ENCODE data around the gene ATP10A.

ATP10A gene, protein sequence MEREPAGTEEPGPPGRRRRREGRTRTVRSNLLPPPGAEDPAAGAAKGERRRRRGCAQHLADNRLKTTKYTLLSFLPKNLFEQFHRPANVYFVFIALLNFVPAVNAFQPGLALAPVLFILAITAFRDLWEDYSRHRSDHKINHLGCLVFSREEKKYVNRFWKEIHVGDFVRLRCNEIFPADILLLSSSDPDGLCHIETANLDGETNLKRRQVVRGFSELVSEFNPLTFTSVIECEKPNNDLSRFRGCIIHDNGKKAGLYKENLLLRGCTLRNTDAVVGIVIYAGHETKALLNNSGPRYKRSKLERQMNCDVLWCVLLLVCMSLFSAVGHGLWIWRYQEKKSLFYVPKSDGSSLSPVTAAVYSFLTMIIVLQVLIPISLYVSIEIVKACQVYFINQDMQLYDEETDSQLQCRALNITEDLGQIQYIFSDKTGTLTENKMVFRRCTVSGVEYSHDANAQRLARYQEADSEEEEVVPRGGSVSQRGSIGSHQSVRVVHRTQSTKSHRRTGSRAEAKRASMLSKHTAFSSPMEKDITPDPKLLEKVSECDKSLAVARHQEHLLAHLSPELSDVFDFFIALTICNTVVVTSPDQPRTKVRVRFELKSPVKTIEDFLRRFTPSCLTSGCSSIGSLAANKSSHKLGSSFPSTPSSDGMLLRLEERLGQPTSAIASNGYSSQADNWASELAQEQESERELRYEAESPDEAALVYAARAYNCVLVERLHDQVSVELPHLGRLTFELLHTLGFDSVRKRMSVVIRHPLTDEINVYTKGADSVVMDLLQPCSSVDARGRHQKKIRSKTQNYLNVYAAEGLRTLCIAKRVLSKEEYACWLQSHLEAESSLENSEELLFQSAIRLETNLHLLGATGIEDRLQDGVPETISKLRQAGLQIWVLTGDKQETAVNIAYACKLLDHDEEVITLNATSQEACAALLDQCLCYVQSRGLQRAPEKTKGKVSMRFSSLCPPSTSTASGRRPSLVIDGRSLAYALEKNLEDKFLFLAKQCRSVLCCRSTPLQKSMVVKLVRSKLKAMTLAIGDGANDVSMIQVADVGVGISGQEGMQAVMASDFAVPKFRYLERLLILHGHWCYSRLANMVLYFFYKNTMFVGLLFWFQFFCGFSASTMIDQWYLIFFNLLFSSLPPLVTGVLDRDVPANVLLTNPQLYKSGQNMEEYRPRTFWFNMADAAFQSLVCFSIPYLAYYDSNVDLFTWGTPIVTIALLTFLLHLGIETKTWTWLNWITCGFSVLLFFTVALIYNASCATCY (N-terminal part only)

GRCh38 chr15:25863111-25863967 lies at the start of gene ATP10A:
ATP10A (minus strand) TSS chr15:25863327; CDS start chr15:25863096, 231 bp downstream.
- DNase-seq, result no peak

DNA sequence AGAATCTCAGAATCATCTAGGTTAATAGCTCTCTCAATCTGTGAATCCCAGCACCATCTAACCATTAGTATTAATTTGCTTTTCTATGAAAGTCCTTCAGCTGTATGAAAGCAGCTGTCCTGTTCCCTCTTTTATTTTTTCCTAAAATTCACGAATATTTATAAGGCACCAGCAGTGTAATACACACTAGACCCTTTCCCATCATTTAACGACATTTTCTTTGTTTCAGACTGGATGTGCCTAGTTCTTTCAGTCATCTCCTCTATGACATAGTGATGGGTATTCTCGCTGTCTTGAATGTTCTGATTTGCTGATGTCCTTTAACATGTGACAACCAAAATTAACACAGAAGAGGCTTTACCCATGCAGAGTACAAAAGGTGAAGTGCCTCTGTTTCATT lies 48.9 kb upstream of the ATP10A start:
- no peak for DNase-seq

DNA sequence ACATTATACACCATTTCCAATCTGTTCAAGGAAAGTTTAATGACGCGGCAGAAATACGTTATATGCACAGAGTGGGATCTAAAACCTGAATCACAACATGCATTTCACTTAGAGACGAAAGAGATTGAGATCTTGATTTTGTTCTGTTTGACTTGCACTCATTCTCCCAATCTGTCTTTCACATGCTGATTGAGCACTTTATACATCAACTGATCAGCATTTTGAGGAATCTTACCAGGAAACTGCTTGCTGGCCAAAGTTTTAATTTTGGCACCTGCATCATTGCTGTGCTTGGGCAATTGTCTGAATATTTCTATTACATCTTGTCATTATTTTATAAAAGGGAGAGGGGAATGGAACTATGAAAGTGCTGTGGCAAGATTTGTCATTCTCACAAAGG lies 47.7 kb upstream of the ATP10A start:
- DNase-seq, result no peak

GRCh38 chr15:25909806-25910205 lies 46.7 kb upstream of the ATP10A start:
- DNase-seq, result no peak

GRCh38 chr15:25909325-25909724 lies 46.2 kb upstream of the ATP10A start:
- no peak for DNase-seq

DNA sequence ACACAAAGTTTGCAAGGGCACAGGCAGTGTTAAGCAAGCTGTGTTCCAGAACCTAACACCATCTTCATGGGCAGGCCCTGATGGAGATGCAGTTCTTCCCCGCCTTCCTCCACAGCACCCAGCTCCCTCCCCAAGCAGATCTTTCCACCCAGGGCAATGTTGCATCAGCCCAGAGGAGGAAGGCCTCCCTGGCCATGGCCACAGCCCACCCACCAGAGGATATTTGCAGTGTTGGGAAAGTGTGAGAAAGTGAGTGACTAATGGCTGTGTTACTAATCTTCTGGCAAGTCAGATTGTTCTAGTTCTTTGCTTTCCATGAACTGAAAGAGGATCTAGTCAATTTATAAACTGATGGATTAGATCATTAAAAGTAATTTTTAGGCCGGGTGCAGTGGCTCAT lies 42.0 kb upstream of the ATP10A start:
- no peak for DNase-seq

DNA sequence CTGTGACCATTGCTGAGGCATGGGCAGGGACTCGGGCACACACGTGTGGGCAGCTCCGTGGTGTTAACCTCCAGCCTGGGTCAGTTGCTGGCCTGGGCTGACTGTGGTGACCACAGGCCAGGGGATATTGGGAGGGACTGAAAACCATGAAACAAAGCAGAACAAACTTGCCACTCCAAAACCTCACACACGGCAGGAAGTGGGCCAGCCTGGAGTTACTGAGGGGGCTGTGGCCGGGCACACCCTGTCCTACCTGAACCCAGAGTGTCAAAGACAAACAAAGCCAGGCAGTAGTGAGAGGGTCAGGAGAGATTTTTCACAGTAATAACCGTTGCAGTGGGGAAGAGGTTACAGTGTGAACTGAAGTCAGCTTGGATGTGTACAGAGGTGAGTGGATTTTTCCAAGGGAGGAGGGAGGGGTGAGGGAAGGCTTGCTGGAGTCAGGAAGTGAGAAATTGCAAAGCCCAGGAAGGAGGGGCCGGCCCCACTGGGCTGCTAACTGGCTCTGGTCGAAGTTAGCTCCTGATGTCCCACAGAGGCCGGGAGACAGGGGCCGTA lies 40.0 kb upstream of the ATP10A start:
- DNase-seq, result no peak

GRCh38 chr15:25901811-25902605 lies 38.9 kb upstream of the ATP10A start:
- no peak for DNase-seq

DNA sequence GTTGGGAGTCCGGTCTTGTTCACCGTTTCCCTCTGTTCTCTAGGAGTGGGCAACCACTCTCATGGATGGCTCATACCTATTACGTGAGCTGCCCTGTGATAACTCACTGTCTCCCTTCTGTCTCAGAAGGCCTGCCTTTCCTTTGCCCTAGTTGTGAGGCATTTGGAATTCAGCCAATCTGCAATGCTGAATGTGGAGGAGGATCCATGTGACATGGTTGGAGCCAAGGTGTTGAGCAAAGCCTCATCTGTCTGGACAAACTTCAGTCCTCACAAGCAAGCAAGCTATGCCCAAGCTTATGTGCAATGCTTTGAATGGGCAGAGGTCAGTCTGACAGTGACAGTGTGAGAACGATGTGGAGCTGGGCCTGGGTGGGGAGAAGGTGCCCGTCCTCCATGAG lies 37.8 kb upstream of the ATP10A start:
- DNase-seq, result no peak

DNA sequence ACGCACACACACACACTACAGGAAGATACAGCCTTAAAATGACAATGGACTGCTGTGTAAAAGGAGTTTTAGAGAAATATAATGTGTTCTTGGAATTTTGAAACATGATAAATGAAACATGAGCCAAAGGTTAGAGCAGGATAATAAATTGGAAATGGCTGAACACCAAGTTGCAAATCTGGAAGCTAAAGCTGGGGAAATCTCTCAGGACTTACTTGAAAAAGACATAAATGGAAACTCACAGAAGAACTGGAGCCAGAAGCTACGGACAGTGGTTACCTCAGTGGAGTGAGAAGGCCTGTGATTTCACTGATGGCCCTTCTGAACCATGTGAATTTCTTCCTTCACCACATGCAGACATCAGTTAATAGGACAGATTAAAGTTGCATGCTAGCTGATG lies 37.3 kb upstream of the ATP10A start:
- no peak for DNase-seq

DNA sequence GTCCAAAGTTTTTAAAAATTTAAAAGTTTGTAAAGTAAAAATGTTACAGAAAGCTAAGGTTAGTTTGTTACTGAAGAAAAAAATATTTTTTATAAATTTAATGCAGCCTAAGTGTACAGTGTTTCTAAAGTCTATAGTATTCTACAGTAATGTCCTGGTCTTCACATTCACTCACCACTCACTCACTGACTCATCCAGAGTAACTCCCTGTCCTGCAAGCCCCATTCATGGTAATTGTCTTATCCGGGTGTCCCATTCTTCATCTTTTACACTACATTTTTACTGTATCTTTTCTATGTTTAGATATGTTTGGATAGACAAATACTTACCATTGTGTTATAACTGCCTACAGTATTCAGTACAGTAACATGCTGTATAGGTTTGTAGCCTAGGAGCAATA lies 36.7 kb upstream of the ATP10A start:
- no peak for DNase-seq

- no peak for DNase-seq
These were observed 34.5 kb upstream of the ATP10A start for GRCh38 chr15:25897658-25898057.

DNA sequence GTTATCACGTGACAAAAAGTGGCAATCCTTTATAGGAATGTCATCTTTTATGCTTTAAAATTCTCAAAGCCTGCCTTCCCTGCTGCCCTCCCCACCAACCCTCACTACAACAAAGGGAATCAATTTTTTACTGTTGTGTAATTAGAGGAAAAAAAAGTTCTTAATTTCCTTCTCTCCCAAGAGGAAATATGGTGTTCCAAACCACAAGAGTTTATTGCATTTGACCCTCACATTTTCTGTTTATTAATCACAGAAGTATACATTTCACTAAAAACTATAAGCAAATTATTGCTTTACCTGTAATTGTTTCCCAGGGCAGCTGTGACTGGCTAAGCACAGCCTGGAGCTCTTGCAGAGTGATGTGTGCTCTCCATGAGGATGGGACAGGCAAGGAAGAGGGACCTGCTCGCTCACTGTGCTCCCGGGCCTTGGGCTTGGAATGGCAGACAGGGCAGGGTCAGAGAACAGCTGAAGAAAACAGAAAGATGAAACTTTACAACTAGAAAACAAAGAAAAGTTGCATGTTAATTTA lies 31.3 kb upstream of the ATP10A start:
- no peak for DNase-seq

- DNase-seq, result no peak
These were observed 30.5 kb upstream of the ATP10A start for GRCh38 chr15:25893596-25893995.

DNA sequence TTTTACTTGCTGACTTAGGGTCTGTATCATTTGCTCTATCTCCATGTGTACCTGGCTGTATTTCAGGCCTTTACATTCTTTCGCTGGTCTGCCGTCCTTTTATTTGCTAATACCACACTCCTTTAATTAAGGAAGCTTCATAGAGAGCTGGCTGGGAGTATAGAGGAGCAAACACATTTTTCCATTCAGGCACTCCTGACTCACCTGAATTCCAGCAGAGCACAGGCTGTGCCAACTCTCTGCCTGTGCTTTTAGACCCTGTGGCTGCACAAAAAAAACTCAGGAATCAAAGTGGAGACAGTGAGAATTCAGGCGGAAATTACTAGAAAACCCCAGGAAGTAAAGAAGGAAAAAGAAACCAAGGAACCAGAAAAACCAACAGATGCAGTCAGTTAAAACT lies 29.0 kb upstream of the ATP10A start:
- DNase-seq, result no peak

GRCh38 chr15:25891081-25891480 lies 28.0 kb upstream of the ATP10A start:
- no peak for DNase-seq

DNA sequence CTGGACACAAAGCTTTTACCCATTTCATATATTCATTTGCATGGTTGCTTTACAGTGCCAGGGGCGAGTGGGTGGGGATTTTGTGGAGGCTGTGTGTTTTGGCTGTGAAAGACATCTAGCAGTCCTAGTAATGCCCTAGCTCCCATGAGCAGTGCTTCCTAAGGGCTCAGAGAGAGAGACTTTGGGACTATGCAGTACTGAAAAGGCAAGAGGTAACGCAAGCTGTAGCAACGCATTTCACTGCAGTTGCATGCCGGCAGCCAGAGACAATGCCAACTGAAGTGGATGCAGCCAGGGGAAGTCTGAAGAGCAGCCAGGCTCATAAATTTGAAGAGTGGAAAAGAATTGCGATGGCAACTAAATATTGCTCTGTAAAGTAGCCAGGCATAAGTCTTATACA lies 27.4 kb upstream of the ATP10A start:
- no peak for DNase-seq

GRCh38 chr15:25887870-25888269 lies 24.7 kb upstream of the ATP10A start:
- DNase-seq, result no peak

DNA sequence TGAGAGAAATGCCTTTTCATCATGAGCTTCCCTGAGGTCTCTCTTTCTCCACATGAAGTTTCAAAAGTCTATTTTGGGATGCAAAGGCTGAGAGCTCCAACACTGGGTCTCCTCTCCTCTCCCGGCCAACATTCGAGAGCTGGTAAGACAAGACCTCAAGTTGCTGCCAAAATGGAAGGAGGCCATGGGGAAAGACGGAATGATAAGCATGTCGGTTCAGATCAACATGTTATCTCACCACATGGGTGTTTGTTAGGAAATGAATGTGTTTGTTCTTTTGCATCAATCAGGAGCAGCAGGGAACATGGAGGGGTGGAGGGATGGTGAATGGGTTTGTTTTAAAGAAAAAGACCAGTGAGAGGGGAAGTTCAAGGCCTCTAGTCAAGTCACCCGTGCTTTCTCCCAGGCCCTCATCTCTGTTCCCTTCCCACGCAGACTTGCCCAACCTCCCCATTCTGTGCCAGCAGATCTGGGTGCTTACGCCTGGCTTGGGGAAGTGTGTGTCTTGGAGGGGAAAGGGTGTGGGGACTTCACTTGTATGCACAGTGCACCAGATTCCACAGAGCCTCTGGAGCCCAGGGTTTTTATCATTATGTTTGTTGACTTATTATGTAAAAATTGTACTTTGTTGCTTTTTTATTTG lies 23.5 kb upstream of the ATP10A start:
- DNase-seq, result no peak

- DNase-seq, result no peak
These were observed 21.2 kb upstream of the ATP10A start for GRCh38 chr15:25884370-25884769.

All from 8988T (cell line).